SK-N-MC (cell line): Measurements from ENCODE around the gene ARCN1.

Source experiments
- DNase-seq: peaks from one replicate; pipeline ENCODE4 v3.0.0-alpha.2; 2011; ENCODE audit warnings: low read depth, low spot score
- H3K27ac ChIP-seq: fragments of 200-600 bp; sonication (generic); 2 replicates; pipeline ENCODE4 v1.5.1; 2016; ENCODE audit warnings: mixed run types
- H3K36me3 ChIP-seq: fragments of 200-600 bp; sonication (generic); 2 replicates; pipeline ENCODE4 v1.6.1; 2017; ENCODE audit warnings: antibody characterized with exemption, low read length, mixed read lengths; ENCODE audit not compliant: insufficient read depth
- H3K4me3 ChIP-seq: fragments of 200-600 bp; sonication (generic); 2 replicates; pipeline ENCODE4 v1.5.1; 2016
- H3K9ac ChIP-seq: fragments of 200-600 bp; sonication (generic); 2 replicates; pipeline ENCODE4 v1.8.0; 2017; ENCODE audit warnings: mixed run types, mixed read lengths; ENCODE audit not compliant: insufficient read length
- H3K9me3 ChIP-seq: fragments of 200-600 bp; sonication (generic); 2 replicates; pipeline ENCODE4 v1.6.1; 2017; ENCODE audit warnings: low read depth, mild to moderate bottlenecking, antibody characterized with exemption, low read length, moderate library complexity, mixed read lengths
- EZH2 ChIP-seq: fragments of 200-600 bp; sonication (generic); IDR thresholded peaks from one replicate; pipeline ENCODE4 v1.6.1; 2017; ENCODE audit warnings: antibody characterized with exemption
- FOXP2 ChIP-seq: optimal IDR thresholded peaks from 2 replicates; pipeline ENCODE3; 2011; ENCODE audit warnings: mild to moderate bottlenecking, moderate library complexity; ENCODE audit not compliant: insufficient read depth; ENCODE audit errors: extremely low read length, control extremely low read depth
- POLR2AphosphoS5 ChIP-seq: IDR thresholded peaks from 2 replicates; pipeline ENCODE4 v1.6.1; 2012; ENCODE audit warnings: mild to moderate bottlenecking, low read depth, low read length, borderline replicate concordance

Gene ARCN1

DNA sequence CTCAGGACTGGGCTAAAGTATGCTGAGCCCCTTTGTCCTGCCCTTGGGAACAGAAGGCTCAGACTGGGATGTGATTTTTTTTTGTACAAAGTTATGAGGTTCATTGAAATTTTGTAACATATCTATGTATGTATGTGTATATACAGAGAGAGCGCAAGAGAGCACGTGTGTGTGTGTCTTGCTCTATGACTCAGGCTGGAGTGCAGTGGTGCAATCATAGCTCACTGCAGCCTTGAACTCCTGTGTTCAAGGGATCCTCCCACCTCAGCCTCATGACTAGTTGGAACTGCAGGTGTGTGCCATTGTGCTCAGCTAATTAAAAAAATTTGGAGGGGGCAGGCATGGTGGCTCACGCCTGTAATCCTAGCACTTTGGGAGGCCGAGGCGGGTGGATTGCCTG lies 35.5 kb upstream of the ARCN1 start:
- H3K27ac ChIP-seq = no peak overlapping the region
- H3K36me3 ChIP-seq = no peaks in the 10 kb centered on the region
- H3K9me3 ChIP-seq = no peaks in the 10 kb centered on the region
- no peak overlapping the region for H3K9ac ChIP-seq
- no peak for DNase-seq
- TF ChIP-seq EZH2 (no peak), POLR2AphosphoS5 (no peak), FOXP2 (no peak)
- no peak overlapping the region for H3K4me3 ChIP-seq

GRCh38 chr11:118537409-118537980 lies 34.7 kb upstream of the ARCN1 start:
- H3K9ac ChIP-seq = no peak overlapping the region
- no peak overlapping the region for H3K27ac ChIP-seq
- no peaks in the 10 kb centered on the region for H3K36me3 ChIP-seq
- H3K9me3 ChIP-seq = no peaks in the 10 kb centered on the region
- no peak overlapping the region for H3K4me3 ChIP-seq
- DNase-seq = no peak
- TF ChIP-seq FOXP2 = no peak
- TF ChIP-seq EZH2 = no peak

GRCh38 chr11:118544010-118544646 lies 28.1 kb upstream of the ARCN1 start:
- DNase-seq = no peak
- H3K9me3 ChIP-seq = no peaks in the 10 kb centered on the region
- TF ChIP-seq POLR2AphosphoS5 (no peak), EZH2 (no peak), FOXP2 (no peak)
- H3K4me3 ChIP-seq = no peak overlapping the region
- H3K27ac ChIP-seq = no peak overlapping the region
- H3K9ac ChIP-seq = no peak overlapping the region
- H3K36me3 ChIP-seq = no peaks in the 10 kb centered on the region

DNA sequence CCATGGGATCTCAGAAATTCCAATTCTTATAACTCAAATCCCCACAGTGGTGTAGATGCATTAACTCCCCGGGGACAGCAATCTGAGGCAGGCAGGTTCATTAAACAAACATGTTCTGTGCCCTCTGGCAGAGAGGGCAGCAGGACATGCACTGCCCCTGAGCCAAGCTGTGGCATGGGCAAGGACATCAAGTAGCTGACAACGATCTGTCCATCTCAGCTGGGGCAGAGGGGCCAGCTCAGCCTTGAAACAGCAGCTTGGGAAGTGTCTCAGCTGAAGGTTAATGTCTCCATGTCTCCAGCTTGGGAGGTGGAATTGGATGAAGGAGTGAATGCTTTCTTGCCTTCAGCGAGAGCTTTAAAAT lies 27.6 kb upstream of the ARCN1 start:
- Histone ChIP-seq H3K9ac (no peak overlapping the region), H3K9me3 (no peaks in the 10 kb centered on the region), H3K4me3 (no peak overlapping the region), H3K36me3 (no peaks in the 10 kb centered on the region), H3K27ac (no peak overlapping the region)
- DNase-seq = no peak
- no peak for TF ChIP-seq FOXP2
- TF ChIP-seq POLR2AphosphoS5 = no peak
- TF ChIP-seq EZH2 = no peak

GRCh38 chr11:118545533-118545932 lies 26.7 kb upstream of the ARCN1 start:
- Histone ChIP-seq H3K9ac (no peak overlapping the region), H3K36me3 (no peaks in the 10 kb centered on the region), H3K27ac (no peak overlapping the region), H3K9me3 (no peaks in the 10 kb centered on the region), H3K4me3 (no peak overlapping the region)
- no peak for DNase-seq
- TF ChIP-seq POLR2AphosphoS5 (no peak), EZH2 (no peak), FOXP2 (no peak)

DNA sequence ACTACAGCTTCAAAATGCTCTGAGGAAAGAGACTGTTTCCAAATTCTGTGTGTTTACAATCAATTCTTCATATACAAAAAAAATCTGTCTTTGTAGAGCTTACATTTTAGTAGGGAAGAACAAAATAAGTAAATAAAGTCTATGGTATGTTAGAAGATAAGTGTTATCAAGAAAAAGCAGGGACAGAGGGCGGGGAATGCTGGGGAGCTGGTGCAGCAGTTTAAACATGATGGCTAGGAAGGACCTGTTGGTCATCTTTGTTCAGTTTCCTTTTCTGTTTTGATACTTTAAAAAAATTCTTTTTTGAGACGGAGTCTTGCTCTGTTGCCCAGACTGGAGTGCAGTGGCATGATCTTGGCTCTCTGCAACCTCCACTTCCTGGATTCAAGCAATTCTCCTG lies 25.1 kb upstream of the ARCN1 start:
- no peak overlapping the region for H3K27ac ChIP-seq
- no peak overlapping the region for H3K4me3 ChIP-seq
- H3K36me3 ChIP-seq = no peaks in the 10 kb centered on the region; the same call in 1 of the 2 replicates
- no peak overlapping the region for H3K9ac ChIP-seq
- no peak for TF ChIP-seq POLR2AphosphoS5
- no peak for TF ChIP-seq EZH2
- TF ChIP-seq FOXP2 = no peak
- DNase-seq = no peak
- H3K9me3 ChIP-seq = no peaks in the 10 kb centered on the region

DNA sequence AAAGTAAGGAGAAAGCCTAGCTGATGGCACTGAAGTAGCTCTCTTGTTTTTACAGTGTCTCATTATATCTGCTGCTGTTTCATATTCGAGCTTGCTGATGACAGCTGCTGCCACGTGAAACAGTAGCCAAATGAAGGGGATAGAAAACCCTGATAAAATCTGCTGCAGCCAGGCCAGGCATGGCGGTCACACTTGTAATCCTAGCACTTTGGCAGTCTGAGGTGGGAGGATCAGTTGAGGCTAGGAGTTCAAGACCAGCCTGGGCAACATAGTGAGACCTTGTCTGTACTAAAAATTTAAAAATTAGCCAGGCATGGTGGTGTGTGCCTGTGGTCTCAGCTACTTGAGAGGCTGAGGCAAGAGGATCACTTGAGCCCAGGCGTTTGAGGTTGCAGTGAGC lies 19.9 kb upstream of the ARCN1 start:
- Histone ChIP-seq H3K9ac (no peak overlapping the region), H3K9me3 (no peaks in the 10 kb centered on the region), H3K4me3 (no peak overlapping the region), H3K27ac (no peak overlapping the region), H3K36me3 (peaks cover 7% of the 10 kb centered on the region; the same call in 1 of the 2 replicates)
- DNase-seq = no peak
- TF ChIP-seq POLR2AphosphoS5 (no peak), FOXP2 (no peak)

GRCh38 chr11:118560806-118561205 lies 11.4 kb upstream of the ARCN1 start:
- H3K9ac ChIP-seq = no peak overlapping the region
- DNase-seq = no peak
- no peak for TF ChIP-seq POLR2AphosphoS5
- no peaks in the 10 kb centered on the region for H3K36me3 ChIP-seq
- H3K9me3 ChIP-seq = no peaks in the 10 kb centered on the region
- H3K27ac ChIP-seq = no peak overlapping the region
- H3K4me3 ChIP-seq = no peak overlapping the region

- Histone ChIP-seq H3K9ac (peak overlapping the region; percentile 32), H3K36me3 (no peaks in the 10 kb centered on the region), H3K27ac (no peak overlapping the region), H3K9me3 (no peaks in the 10 kb centered on the region), H3K4me3 (peak overlapping the region; percentile 40)
- TF ChIP-seq FOXP2 = no peak
- no peak for DNase-seq
Measured at GRCh38 chr11:118565051-118565450, 7.2 kb upstream of the ARCN1 start.

- Histone ChIP-seq H3K36me3 (no peaks in the 10 kb centered on the region), H3K27ac (no peak overlapping the region), H3K9me3 (no peaks in the 10 kb centered on the region), H3K9ac (no peak overlapping the region), H3K4me3 (no peak overlapping the region)
- no peak for DNase-seq
- TF ChIP-seq POLR2AphosphoS5 = no peak
- TF ChIP-seq EZH2 = no peak
- TF ChIP-seq FOXP2 = no peak
Measured at GRCh38 chr11:118569670-118570069, 2.5 kb upstream of the ARCN1 start.
